Activated naive CD4-positive, alpha-beta T cell treated with anti-CD3 and anti-CD28 coated beads, Interleukin-2, amount 10 ng/mL, durations not matched to agents 7 days and 5 days (primary cell): ENCODE data around the gene CYP2W1.
A peak's percentile ranks its signal among the peaks of the same experiment; 100 is the strongest.
"Not testable (repeated sequence)": the region's sequence is repeated elsewhere in the genome, so short reads cannot be mapped to it uniquely, and the experiment has no call there.

Source experiments
- CTCF ChIA-PET: fragments of 350-600 bp; sonication (Branson Sonifier 250); formaldehyde crosslinking; loops from one replicate; lab custom pipeline; 2021; ENCODE audit warnings: antibody characterized with exemption; lab: Charles Lee
- DNase-seq: peaks from one replicate; pipeline ENCODE4 v3.0.0-alpha.2; 2020
- H3K27ac Mint-ChIP-seq: one replicate; pipeline ENCODE4 v1.8.0; 2021; ENCODE audit warnings: mild to moderate bottlenecking, moderate library complexity, mixed read lengths
- H3K27me3 Mint-ChIP-seq: one replicate; pipeline ENCODE4 v1.8.0; 2021; ENCODE audit warnings: mild to moderate bottlenecking, mixed read lengths
- H3K36me3 Mint-ChIP-seq: one replicate; pipeline ENCODE4 v1.8.0; 2021; ENCODE audit warnings: mixed read lengths
- H3K4me1 Mint-ChIP-seq: one replicate; pipeline ENCODE4 v1.8.0; 2021; ENCODE audit warnings: mixed read lengths
- H3K4me3 Mint-ChIP-seq: one replicate; pipeline ENCODE4 v1.8.0; 2021; ENCODE audit warnings: mild to moderate bottlenecking, moderate library complexity, mixed read lengths
- H3K9me3 Mint-ChIP-seq: one replicate; pipeline ENCODE4 v1.8.0; 2021; ENCODE audit warnings: mixed read lengths

CYP2W1 gene, protein sequence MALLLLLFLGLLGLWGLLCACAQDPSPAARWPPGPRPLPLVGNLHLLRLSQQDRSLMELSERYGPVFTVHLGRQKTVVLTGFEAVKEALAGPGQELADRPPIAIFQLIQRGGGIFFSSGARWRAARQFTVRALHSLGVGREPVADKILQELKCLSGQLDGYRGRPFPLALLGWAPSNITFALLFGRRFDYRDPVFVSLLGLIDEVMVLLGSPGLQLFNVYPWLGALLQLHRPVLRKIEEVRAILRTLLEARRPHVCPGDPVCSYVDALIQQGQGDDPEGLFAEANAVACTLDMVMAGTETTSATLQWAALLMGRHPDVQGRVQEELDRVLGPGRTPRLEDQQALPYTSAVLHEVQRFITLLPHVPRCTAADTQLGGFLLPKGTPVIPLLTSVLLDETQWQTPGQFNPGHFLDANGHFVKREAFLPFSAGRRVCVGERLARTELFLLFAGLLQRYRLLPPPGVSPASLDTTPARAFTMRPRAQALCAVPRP

GRCh38 chr7:983004-983615 lies at the start of gene CYP2W1:
CYP2W1 (plus strand) TSS chr7:983181; CDS start chr7:983212, 31 bp downstream.
- DNase-seq: no peak
- CTCF ChIA-PET: interaction anchor here (0.9 to 1.8 kb wide), 2 partner anchors 10 to 29 kb away, joined by 3 to 10 read pairs; partner anchors contain the start of gene ADAP1
- Mint-ChIP-seq H3K27me3 (peaks cover 14% of the 10 kb centered on the region), H3K9me3 (no peaks in the 10 kb centered on the region), H3K36me3 (no peaks in the 10 kb centered on the region), H3K27ac (no peak within 1 kb of the TSS), H3K4me3 (no peak within 1 kb of the TSS), H3K4me1 (no peaks in the 10 kb centered on the region)

DNA sequence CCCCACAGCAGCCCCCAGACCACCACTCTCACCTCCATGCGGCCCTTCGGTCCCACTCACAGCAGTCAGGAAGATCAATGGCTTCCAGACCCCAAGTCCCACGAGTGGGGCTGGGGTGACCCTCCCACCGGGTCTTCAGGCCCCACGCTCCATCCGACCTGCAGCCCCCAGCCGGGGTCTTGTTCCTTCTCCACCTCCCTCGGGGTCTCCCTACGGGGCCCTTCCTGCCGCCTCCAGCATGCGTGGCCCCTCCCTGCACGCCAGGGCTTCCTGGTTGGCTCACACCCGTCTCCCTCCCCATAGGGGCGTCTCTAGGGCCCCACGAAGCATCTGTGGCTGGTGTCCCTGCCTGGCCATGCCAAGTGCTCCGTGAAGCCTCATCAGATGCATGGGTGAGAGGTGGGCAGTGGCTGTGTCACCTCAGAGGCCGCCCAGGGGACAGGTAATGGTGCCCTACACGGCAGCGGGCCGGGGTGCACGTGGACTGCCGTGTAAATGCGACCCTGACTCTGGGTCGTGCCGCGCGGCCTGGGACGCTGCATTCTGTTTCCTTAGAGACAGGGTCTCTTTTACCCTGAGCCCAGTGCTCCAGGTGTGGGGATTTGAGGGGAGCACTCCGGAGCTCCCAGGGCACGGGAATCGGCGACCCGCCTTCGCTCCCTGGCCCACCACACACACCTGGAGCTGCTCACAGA lies 48.4 kb upstream of the CYP2W1 start:
- peaks cover 8% of the 10 kb centered on the region for H3K4me1 Mint-ChIP-seq
- H3K27me3 Mint-ChIP-seq: peaks cover 8% of the 10 kb centered on the region
- H3K9me3 Mint-ChIP-seq: no peaks in the 10 kb centered on the region
- CTCF ChIA-PET: no interaction called here
- H3K4me3 Mint-ChIP-seq: no peak overlapping the region
- no peak overlapping the region for H3K27ac Mint-ChIP-seq
- no peaks in the 10 kb centered on the region for H3K36me3 Mint-ChIP-seq
- DNase-seq: no peak

DNA sequence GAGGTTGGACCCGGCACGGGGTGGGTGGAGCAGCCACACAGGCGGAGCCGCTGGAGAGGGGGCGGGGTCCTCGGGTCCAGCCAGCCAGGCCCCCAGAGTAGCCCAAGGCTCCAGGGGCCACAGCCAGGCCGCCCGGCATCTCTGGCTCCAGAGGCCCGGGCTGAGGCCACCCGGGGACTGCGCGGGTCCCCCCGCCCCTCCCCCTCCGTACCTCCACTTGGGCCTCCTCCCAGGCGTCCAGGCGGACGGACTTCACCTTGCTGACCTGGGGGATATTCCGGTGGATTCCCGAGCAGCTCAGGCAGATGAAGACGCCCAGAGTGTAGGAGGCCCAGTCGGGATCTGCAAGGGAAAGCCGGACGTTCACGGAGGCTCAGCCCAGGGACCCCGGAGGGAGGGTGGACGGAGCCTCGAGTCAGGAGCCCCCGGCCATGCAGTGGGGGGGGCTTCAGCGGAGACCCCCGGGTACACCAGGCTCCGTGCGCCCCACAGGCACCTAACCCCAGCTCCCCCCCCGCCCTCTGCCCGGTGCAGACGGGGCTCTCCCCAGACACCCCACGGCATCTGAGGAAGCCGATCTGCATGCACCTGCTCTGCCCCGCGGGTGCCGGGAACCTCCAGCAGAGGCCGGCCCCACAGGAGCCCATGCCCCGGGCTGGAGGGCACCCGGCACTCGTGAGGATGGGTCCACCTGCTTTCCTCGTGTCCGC lies 47.7 kb upstream of the CYP2W1 start:
- Mint-ChIP-seq H3K27ac (no peak overlapping the region), H3K4me3 (no peak overlapping the region), H3K9me3 (no peaks in the 10 kb centered on the region), H3K36me3 (no peaks in the 10 kb centered on the region), H3K4me1 (peaks cover 5% of the 10 kb centered on the region), H3K27me3 (peaks cover 14% of the 10 kb centered on the region)
- DNase-seq: no peak
- CTCF ChIA-PET: no interaction called here

DNA sequence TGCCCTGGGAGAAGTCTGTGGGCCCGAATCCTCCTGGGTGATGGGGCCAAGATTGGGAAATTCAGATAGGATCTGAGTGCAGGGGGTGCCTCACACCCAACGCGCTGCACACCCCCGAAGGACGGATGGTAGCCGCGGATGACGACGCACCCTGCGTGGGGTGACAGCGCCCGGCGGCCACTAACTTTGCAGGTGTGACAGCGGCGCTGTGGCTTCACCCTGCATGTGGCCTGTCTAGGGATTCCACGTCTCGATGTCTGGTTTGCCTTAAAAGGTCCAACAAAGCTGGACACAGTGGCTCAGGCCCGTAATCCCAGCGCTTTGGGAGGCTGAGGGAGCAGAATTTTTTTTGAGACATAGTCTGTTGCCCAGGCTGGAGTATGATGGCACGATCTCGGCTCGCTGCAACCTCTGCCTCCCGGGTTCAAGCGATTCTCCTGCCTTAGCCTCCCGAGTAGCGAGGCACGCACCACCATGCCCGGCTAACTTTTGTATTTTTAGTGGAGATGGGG lies 47.1 kb upstream of the CYP2W1 start:
- Mint-ChIP-seq H3K4me1 (peaks cover 5% of the 10 kb centered on the region), H3K27me3 (peaks cover 14% of the 10 kb centered on the region), H3K4me3 (no peak overlapping the region), H3K36me3 (peaks cover 3% of the 10 kb centered on the region), H3K9me3 (peaks cover 3% of the 10 kb centered on the region), H3K27ac (no peak overlapping the region)
- CTCF ChIA-PET: no interaction called here
- no peak for DNase-seq

DNA sequence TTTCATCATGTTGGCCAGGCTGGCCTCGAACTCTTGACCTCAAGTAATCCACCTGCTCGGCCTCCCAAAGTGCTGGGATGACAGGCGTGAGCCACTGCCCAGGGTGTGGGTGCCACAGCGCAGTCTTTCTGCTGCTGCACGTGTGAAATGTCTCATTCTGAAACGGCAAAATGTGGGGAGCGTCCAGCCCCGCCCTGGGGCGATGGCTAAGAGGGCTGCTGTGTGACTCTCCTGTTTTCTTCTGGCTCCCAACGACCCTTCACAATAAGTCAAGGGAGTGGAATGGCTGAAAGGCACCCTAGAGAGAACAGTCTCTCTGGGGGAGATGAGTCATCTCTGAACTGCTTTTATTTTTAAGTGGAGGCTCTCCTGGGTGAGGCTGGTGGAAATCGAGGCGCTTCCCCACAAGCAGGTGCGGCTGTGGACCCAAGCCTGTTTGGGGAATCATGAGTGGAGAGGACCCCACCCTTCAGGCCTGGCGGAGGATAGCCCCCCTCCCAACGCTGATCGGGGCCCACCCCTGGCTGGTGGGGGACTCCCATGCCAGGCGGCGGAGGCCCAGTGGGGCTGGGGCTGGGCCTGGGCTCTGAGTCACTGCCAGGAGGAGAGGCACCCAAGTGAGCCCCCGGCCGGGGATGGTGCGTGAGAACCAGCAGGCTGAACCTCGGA lies 46.5 kb upstream of the CYP2W1 start:
- H3K36me3 Mint-ChIP-seq: peaks cover 3% of the 10 kb centered on the region
- H3K27ac Mint-ChIP-seq: peak overlapping the region; percentile 60
- no peak for DNase-seq
- H3K4me1 Mint-ChIP-seq: peaks cover 5% of the 10 kb centered on the region
- H3K27me3 Mint-ChIP-seq: peaks cover 14% of the 10 kb centered on the region
- CTCF ChIA-PET: no interaction called here
- peaks cover 5% of the 10 kb centered on the region for H3K9me3 Mint-ChIP-seq
- no peak overlapping the region for H3K4me3 Mint-ChIP-seq

GRCh38 chr7:937856-938484 lies 45.0 kb upstream of the CYP2W1 start:
- peaks cover 6% of the 10 kb centered on the region for H3K36me3 Mint-ChIP-seq
- no peak overlapping the region for H3K27ac Mint-ChIP-seq
- no peak overlapping the region for H3K4me3 Mint-ChIP-seq
- CTCF ChIA-PET: no interaction called here
- no peak for DNase-seq
- peaks cover 5% of the 10 kb centered on the region for H3K9me3 Mint-ChIP-seq
- peaks cover 5% of the 10 kb centered on the region for H3K4me1 Mint-ChIP-seq
- peaks cover 18% of the 10 kb centered on the region for H3K27me3 Mint-ChIP-seq

- CTCF ChIA-PET: no interaction called here
- Mint-ChIP-seq H3K4me3 (no peak overlapping the region), H3K9me3 (peaks cover 5% of the 10 kb centered on the region), H3K4me1 (peaks cover 5% of the 10 kb centered on the region), H3K36me3 (peaks cover 6% of the 10 kb centered on the region), H3K27me3 (peaks cover 19% of the 10 kb centered on the region), H3K27ac (no peak overlapping the region)
- no peak for DNase-seq
These were observed 44.3 kb upstream of the CYP2W1 start for GRCh38 chr7:938546-939185.

- no peak overlapping the region for H3K27ac Mint-ChIP-seq
- no peak for DNase-seq
- H3K4me3 Mint-ChIP-seq: no peak overlapping the region
These were observed 43.1 kb upstream of the CYP2W1 start for GRCh38 chr7:939843-940242.

DNA sequence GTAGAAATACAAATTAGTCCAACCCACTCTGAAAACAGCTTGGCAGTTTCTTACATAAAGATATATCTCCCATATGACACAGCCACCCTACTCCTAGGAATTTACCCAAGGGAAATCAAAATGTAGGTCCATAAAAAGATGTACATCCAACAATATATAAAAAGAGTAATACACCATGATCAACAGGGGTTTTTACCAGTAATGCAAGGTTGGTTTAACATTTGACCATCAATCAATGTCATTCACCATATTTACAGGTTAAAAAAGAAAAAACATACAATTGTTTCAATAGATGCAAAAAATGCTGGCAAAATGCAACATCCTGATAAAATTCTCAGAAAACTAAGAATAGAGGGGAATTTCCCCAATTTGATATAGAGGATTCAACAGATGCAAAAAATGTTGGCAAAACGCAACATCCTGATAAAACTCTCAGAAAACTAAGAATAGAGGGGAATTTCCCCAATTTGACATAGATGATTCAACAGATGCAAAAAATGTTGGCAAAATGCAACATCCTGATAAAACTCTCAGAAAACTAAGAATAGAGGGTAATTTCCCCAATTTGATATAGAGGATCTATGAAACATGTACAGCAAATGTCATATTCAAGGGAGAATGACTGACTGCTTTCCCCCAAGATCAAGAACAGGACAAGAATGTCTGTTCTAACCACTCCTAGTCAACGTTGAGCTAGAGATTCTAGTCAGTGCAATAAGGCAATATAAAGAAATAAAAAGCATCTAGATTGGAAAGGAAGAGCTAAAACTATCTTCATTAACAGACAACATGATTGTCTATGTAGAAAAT lies 42.2 kb upstream of the CYP2W1 start:
- no peak for DNase-seq
- no peak overlapping the region for H3K4me3 Mint-ChIP-seq
- CTCF ChIA-PET: no interaction called here
- peaks cover 6% of the 10 kb centered on the region for H3K36me3 Mint-ChIP-seq
- peaks cover 5% of the 10 kb centered on the region for H3K9me3 Mint-ChIP-seq
- H3K27me3 Mint-ChIP-seq: peaks cover 22% of the 10 kb centered on the region
- H3K27ac Mint-ChIP-seq: no peak overlapping the region
- H3K4me1 Mint-ChIP-seq: peaks cover 5% of the 10 kb centered on the region

More at GRCh38 chr7:939843-940242, 43.1 kb upstream of the CYP2W1 start:
- Mint-ChIP-seq H3K36me3 (peaks cover 6% of the 10 kb centered on the region), H3K9me3 (peaks cover 5% of the 10 kb centered on the region), H3K27me3 (peaks cover 22% of the 10 kb centered on the region), H3K4me1 (peaks cover 5% of the 10 kb centered on the region)
- CTCF ChIA-PET: no interaction called here

- H3K4me1 Mint-ChIP-seq, H3K27ac Mint-ChIP-seq, H3K9me3 Mint-ChIP-seq, H3K4me3 Mint-ChIP-seq, DNase-seq, CTCF ChIA-PET, H3K36me3 Mint-ChIP-seq: not testable (repeated sequence)
- peaks cover 23% of the 10 kb centered on the region for H3K27me3 Mint-ChIP-seq
These were observed 39.2 kb upstream of the CYP2W1 start for GRCh38 chr7:943793-944192.

- Mint-ChIP-seq H3K9me3 (peaks cover 5% of the 10 kb centered on the region), H3K36me3 (peaks cover 6% of the 10 kb centered on the region), H3K27ac (no peak overlapping the region), H3K4me1 (no peaks in the 10 kb centered on the region), H3K4me3 (no peak overlapping the region), H3K27me3 (peaks cover 22% of the 10 kb centered on the region)
- DNase-seq: no peak
- CTCF ChIA-PET: no interaction called here
These were observed 38.2 kb upstream of the CYP2W1 start for GRCh38 chr7:944744-945143.

DNA sequence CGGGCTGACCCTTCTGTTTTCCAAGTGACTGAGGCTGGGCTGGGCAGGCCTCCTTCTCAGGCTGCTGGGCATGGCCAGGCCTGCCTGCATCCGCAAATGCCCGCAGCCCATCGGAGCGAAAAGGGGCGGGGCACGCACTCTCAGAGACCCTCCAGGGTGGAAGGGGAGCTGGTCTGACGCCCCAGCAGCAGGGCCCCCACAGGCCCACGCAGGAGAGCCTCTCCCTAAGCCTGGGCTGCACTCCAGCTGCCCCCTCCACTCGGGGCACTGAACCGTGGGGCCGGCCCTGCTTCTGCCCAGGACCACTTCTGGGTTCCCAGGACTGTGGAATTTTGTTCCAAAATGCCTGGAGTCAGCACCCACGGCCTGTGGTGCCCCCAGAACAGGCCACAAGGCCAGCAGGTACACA lies 37.8 kb upstream of the CYP2W1 start:
- H3K9me3 Mint-ChIP-seq: peaks cover 5% of the 10 kb centered on the region
- no peak overlapping the region for H3K27ac Mint-ChIP-seq
- H3K36me3 Mint-ChIP-seq: peaks cover 6% of the 10 kb centered on the region
- H3K4me3 Mint-ChIP-seq: no peak overlapping the region
- peaks cover 18% of the 10 kb centered on the region for H3K27me3 Mint-ChIP-seq
- no peak for DNase-seq
- CTCF ChIA-PET: no interaction called here
- no peaks in the 10 kb centered on the region for H3K4me1 Mint-ChIP-seq
